Measurements from ENCODE around the gene SCIMP.

GRCh38 chr17:5182597-5183409 lies 51.9 kb downstream of the SCIMP start:
- no peak for TF ChIP-seq CTCF (IDR thresholded peaks at IDR 0.05 in 4 of 5, conservative IDR thresholded peaks at IDR 0.05 in 1 of 5)
- TF ChIP-seq POLR2A (IDR thresholded peaks at IDR 0.05) = no peak

All from gastrocnemius medialis (tissue), 4 donors.